GM18505 (cell line): ENCODE data around the gene RLN1.

Source experiments
- ATAC-seq: cut with Tn5 transposase; IDR thresholded peaks from one replicate; pipeline ENCODE4 v1.9.1; 2021; ENCODE audit not compliant: unreplicated experiment
- POLR2A ChIP-seq: IDR thresholded peaks from 4 replicates; pipeline ENCODE4 v1.6.1; 2011; ENCODE audit warnings: borderline replicate concordance; ENCODE audit not compliant: insufficient read depth, insufficient read length; ENCODE audit errors: extremely low read depth

The RLN1 gene

DNA sequence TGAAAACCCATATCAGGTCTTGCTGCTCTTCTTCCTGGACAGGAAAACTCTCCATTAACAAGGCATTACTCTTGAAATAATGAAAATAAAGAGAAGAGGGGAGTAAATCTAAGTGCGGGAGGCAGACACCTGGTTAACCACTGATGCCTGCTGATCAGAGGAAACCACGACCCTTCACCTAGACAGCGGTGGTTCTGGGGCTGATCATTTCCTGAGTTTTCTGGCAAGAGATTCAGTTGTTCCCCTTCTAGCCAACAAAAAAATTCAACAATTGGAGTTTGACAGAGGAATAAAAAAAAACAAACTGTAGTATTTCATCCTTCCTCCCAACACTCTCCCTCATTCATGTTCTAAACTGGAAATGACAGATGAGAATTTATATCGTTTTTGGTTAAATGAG lies 38.1 kb downstream of the RLN1 start:
- no peak for TF ChIP-seq POLR2A
- no peak for ATAC-seq

DNA sequence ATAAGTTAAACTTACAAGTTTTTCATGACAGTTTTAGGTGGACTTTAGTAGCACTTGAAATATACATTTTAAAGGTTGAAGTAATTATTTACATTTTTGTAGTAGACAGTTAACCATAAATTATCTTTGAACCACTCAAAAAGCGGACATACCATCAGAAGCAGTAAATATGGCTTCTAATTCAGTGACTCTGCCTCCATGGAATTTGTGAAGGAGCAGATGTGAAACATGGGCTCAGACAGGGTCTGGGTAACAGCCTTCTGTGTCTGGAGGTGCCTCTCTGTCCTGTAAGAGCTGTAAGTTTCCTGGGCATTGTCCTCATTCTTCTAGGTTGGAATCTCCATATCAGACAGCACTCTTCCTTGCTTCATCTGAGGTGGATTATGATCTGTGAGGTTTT lies 47.5 kb downstream of the RLN1 start:
- TF ChIP-seq POLR2A, result no peak

DNA sequence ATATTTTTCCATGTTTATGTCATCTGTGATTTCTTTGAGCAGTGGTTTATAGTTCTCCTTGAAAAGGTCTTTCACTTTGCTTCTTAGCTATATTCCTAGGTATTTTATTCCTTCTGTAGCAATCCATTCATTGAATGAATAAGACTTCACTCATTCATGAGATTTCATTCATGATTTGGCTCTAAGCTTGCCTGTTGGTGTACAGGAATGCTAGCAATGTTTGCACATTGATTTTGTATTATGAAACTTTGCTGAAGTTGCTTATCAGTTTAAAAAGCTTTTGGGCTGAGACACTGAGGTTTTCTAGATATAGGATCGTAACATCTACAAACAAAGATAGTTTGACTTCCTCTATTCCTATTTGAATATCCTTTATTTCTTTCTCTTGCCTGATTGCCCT lies 51.1 kb downstream of the RLN1 start:
- no peak for ATAC-seq
- TF ChIP-seq POLR2A, result no peak

More for the DNA sequence above, 47.5 kb downstream of the RLN1 start:
- ATAC-seq, result no peak

DNA sequence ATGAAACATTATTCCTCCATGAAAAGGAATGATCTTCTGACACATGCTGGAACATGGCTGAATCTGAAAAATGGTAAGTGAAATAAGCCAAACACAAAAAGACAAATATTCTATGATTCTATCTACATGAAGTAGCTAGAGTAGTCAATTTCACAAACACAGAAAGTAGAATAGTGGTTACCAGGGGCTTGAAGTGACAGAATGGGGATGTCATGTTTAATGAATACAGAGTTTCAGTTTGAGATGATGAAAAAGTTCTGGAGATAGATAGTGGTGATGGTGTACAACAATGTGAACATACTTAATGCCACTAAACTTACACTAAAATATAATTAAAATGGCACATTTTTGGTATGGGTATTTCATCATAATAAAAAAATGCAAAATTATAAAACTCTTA lies 53.4 kb downstream of the RLN1 start:
- ATAC-seq, result no peak
- no peak for TF ChIP-seq POLR2A
